ENCODE results near the gene DCAKD. TPM values are rescaled to one million over a fixed set of nuclear protein-coding genes. Genes with fewer than 3 reads are reported as not detected.

The DCAKD gene
- total and polyA plus RNA-seq, 2 of the 8 experiments (the other 6 are each of a cell fraction or from before 2014, with no cell fraction given), result 35.6 to 52.9 TPM

- H2AFZ ChIP-seq (ENCODE audit: low read length), result no peak overlapping the region
- no peak overlapping the region for H3K4ac ChIP-seq (replicated peaks; ENCODE audit: insufficient read length, low read depth, low read length)
- no peak overlapping the region for H2AK5ac ChIP-seq (ENCODE audit: low read depth, low read length)
- no peaks in the 10 kb centered on the region for H3K79me1 ChIP-seq (ENCODE audit: low read depth, low read length)
- no peaks in the 10 kb centered on the region for H3K79me2 ChIP-seq (ENCODE audit: control insufficient read depth in 1 of 2, insufficient read depth in 2 of 2, low read length in 2 of 2)
- H3K14ac ChIP-seq (ENCODE audit: insufficient read length), result no peak overlapping the region
- H3K4me2 ChIP-seq (ENCODE audit: insufficient read depth in 1 of 2, low read depth in 2 of 2, low read length in 2 of 2), result peak overlapping the region in 1 of 2 experiments; percentile 47; a peak in 2 of 4 replicates
- peak overlapping the region; percentile 6 for H4K91ac ChIP-seq (replicated peaks; ENCODE audit: insufficient read length, low read length)
- peak overlapping the region; percentile 74; the same call in 1 of the 2 replicates for H2BK15ac ChIP-seq (ENCODE audit: low read length)
- no peak overlapping the region; the same call in 1 of the 2 replicates for H3K18ac ChIP-seq (ENCODE audit: extremely low read depth, low read length)
- H4K5ac ChIP-seq (ENCODE audit: insufficient read length, low read depth, low read length), result no peak overlapping the region
- H3K36me3 ChIP-seq (ENCODE audit: control insufficient read depth in 2 of 4, insufficient read depth in 4 of 4, low read length in 3 of 4), result no peaks in the 10 kb centered on the region
- no peak overlapping the region for H3K56ac ChIP-seq (replicated peaks; ENCODE audit: insufficient read length, low read depth, low read length)
- H2BK5ac ChIP-seq (ENCODE audit: low read depth, low read length), result no peak overlapping the region
- WGBS, 2 experiments (ENCODE audit: extremely low coverage in 1 of 2, insufficient coverage in 1 of 2, insufficient read length in 1 of 2, insufficient replicate concordance in 2 of 2, low coverage in 1 of 2, low lambda C conversion rate in 2 of 2, missing lambda C conversion rate in 1 of 2), result 70% methylated on average over 5 of the region's 7 CpGs; no CpG with 5 or more reads in 1 of the 2 experiments
- no peak overlapping the region for H3K4me3 ChIP-seq (ENCODE audit: extremely low read depth in 1 of 4, insufficient read depth in 2 of 4, low read depth in 3 of 4, low read length in 4 of 4)
- H3K23me2 ChIP-seq (ENCODE audit: low read depth, low read length), result peaks cover 6% of the 10 kb centered on the region; the same call in 1 of the 2 replicates
- POLR2A ChIA-PET (ENCODE audit: partially characterized antibody), result interaction anchor here (0.9 to 2.7 kb wide), 7 partner anchors 7 to 83 kb away, joined by 3 to 9 read pairs (median 6); partner anchors contain the start of genes C1QL1 and NMT1
- no peak overlapping the region for H3K27ac ChIP-seq (ENCODE audit: low read depth, low read length)
- peak overlapping the region; percentile 53 for H4K8ac ChIP-seq (ENCODE audit: extremely low read depth, insufficient read depth, low read length)
- H3K9ac ChIP-seq (replicated peaks in 1 of 4; ENCODE audit: extremely low read depth in 1 of 4, low read depth in 3 of 4, low read length in 3 of 4), result no peak overlapping the region
- H2BK120ac ChIP-seq (replicated peaks; ENCODE audit: low read depth, low read length), result no peak overlapping the region
- H2BK20ac ChIP-seq (ENCODE audit: low read length), result no peak overlapping the region
- H4K20me1 ChIP-seq (replicated peaks in 1 of 2; ENCODE audit: control insufficient read depth in 1 of 2, insufficient read depth in 2 of 2, low read length in 2 of 2), result no peaks in the 10 kb centered on the region
- DNase-seq (ENCODE audit: low read depth in 1 of 2, low spot score in 2 of 2) (no peak), FAIRE-seq (no peak)
- CTCF ChIA-PET (ENCODE audit: partially characterized antibody), result interaction anchor here (0.5 to 4.8 kb wide), 18 partner anchors 9 to 294 kb away, joined by 3 to 35 read pairs (median 5); partner anchors contain the start of gene C1QL1
- no peaks in the 10 kb centered on the region; a peak in 1 of 7 replicates for H3K27me3 ChIP-seq (replicated peaks in 1 of 4; ENCODE audit: control insufficient read depth in 3 of 4, extremely low read depth in 1 of 4, insufficient read depth in 3 of 4, low read length in 3 of 4)
- H3K4me1 ChIP-seq (replicated peaks in 1 of 4; ENCODE audit: control insufficient read depth in 3 of 4, insufficient read depth in 4 of 4, low read length in 3 of 4), result peaks cover 0 to 11% (median 6%) of the 10 kb centered on the region in 4 experiments; a peak in 5 of 7 replicates
- H3K23ac ChIP-seq (ENCODE audit: insufficient read length), result no peak overlapping the region
- no peak for TF ChIP-seq SIX5 (IDR thresholded peaks at IDR 0.05; ENCODE audit: low read depth, low read length)
- TF ChIP-seq KDM4A (IDR thresholded peaks at IDR 0.05; ENCODE audit: low read depth, low read length, severe bottlenecking), result no peak
- TF ChIP-seq ATF2 (IDR thresholded peaks at IDR 0.05; ENCODE audit: low read length), result no peak
- TF ChIP-seq BRCA1 (IDR thresholded peaks at IDR 0.05; ENCODE audit: low read depth, low read length), result no peak
- no peak for TF ChIP-seq SRF (IDR thresholded peaks at IDR 0.05; ENCODE audit: low read depth, low read length)
- no peak for TF ChIP-seq SP2 (IDR thresholded peaks at IDR 0.05; ENCODE audit: low read length)
- TF ChIP-seq CBX5 (IDR thresholded peaks at IDR 0.05; ENCODE audit: low read depth, low read length), result no peak
- no peak for TF ChIP-seq ATF3 (IDR thresholded peaks at IDR 0.05; ENCODE audit: insufficient read depth, low read depth, low read length)
- no peak for TF ChIP-seq KDM1A (IDR thresholded peaks at IDR 0.05; ENCODE audit: borderline replicate concordance, low read length)
- H2BK12ac ChIP-seq (ENCODE audit: low read depth, low read length), result no peak overlapping the region
- no peaks in the 10 kb centered on the region for H3K9me3 ChIP-seq (ENCODE audit: insufficient read depth in 2 of 2, low read depth in 1 of 2, low read length in 1 of 2)
These were observed 73.5 kb downstream of the DCAKD start for GRCh38 chr17:44977814-44978550.
